Medulla oblongata (tissue), 1 donor: ENCODE measurements around the gene ZYG11A.
"Not testable (repeated sequence)": the region's sequence is repeated elsewhere in the genome, so short reads cannot be mapped to it uniquely, and the experiment has no call there.

Source experiments
- DNase-seq: peaks from one replicate; pipeline ENCODE4 v3.0.0-alpha.2; 2015; ENCODE audit errors: extremely low spot score

ZYG11A gene

DNA sequence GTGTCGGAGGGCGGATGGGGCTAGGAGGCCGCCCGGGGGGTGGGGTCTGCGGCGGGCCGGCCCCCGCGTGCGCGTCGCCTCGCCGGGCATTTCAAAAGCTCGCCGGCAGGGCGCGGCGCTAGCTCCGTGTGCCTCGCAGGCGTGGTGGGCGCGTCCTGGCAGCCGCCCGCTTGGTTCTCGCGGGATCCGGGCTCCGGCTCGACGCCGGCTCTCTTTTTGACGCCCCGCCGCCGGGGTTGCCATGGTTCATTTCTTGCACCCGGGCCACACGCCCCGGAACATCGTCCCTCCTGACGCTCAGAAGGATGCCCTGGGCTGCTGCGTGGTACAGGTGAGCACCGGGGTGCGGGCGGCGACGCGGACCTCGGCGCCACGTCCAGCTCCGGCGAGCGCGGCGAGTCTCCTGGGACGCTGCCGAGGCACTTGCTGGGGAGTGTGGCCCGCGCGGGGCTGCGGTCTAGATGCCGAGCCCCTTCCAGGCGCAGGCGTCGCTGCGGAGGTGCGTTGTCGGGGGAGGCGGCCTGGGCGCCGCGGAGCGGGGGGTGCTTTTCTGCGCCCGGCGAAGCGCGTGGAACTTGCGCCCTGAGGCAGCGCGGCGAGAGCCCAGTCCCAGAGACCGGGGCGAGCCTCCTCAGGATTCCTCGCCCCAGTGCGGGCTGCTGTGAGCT, at the start of gene ZYG11A:
Gene ZYG11A, plus strand, starts transcription at position 118 of the 668 bp plus-strand sequence. Its CDS starts 124 bp downstream, at position 242.
- DNase-seq = no peak

DNA sequence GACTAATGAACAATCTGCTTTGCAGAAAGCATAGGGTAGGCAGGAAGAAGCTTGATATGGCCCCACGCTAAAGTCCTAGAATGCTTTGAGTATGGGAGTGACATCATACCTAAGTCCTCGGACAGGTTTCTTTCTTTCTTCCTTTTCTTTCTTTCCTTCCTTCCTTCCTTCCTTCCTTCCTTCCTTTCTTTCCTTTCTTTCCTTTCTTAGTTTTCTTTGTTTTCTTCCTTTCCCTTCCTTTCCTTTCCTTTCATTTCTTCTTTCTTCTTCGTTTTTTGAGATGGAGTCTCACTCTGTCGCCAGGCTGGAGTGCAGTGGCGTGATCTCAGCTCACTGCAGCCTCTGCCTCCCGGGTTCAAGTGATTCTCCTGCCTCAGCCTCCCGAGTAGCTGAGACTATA, 48.8 kb upstream of the ZYG11A start:
- DNase-seq = not testable (repeated sequence)

DNA sequence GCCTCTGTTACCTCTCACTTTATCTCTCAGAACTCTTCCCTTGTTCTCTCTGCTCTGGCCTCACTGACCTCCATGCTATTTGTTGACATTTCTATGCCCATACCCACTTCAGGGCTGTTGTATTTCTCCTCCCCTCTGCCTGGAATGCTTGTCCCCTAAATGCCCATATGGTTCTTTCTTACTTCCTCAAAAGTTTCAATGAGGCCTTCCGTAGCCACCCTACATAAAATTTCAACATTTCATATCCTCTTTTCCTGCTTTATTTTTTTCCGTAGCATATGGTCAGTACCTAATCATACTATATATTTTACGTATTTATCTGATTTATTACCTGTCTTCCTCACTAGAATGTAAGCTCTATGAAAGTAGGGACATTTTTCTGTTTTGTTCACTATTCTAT, 47.1 kb upstream of the ZYG11A start:
- no peak for DNase-seq

DNA sequence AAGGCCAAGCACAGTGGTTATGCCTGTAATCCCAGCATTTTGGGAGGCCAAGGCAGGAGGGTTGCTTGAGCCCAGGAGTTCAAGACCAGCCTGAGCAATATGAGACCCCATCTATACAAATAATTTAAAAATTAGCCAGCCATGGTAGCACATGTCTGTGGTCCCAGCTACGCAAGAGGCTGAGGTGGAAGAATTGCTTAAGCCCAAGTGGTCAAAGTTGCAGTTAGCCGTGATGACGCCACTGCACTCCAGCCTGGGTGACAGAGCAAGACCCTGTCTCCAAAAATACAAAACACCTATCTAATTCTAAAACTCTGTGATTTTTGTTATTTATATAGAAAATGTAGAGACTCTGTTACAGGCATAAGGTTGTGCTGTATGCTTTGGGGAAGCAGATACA, 44.2 kb upstream of the ZYG11A start:
- no peak for DNase-seq

DNA sequence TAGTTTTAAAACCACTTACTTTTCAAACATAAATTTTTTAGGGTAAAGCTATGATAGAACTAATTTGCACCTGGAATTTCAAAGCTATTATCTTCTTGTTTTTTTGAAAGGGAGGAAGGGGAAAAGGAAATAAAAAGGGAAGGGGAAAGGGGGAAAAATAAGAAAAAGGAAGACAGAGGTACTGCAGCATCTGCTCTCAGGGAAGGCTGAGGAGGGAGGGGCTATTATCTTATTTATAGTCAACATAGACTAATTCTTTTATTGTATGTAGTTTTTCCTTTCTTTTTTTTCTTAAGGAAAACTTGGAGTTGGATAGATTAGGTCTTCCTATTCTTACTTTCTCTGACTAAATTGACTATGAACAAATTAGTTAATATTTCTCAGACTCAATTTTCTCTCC, 41.5 kb upstream of the ZYG11A start:
- DNase-seq = no peak

DNA sequence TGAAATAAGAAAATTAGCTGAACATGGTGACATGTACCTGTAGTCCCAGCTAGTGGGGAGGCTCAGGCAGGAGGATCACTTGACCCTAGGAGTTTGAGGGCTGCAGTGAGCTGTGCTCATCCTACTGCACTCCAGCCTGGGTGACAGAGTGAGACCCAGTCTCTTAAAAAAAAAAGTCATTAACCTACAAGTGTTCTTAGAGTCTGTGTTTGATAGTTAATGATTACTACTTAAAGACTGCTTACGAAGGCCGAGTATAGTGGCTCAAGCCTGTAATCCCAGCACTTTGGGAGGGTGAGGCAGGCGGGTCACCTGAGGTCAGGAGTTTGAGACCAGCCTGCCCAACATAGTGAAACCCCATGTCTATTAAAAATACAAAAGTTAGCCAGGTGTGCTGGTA, 38.5 kb upstream of the ZYG11A start:
- not testable (repeated sequence) for DNase-seq

DNA sequence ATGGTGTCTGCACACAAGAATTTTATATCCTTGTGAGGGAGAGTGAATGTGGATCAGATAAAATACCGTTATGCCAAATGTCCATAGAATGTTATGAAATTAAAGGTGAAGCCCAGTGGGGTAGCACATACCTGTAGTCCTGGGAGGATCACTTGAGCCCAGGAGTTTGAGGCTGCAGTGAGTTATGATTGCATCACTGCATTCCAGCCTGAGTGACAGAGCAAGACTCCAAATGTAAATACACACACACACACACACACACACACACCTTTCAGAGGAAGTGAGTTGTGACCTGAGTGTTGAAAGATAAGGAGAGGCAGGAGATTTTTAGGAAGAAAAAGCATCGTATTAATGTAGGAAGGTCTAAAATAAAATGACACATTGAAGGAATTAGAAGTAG, 28.1 kb upstream of the ZYG11A start:
- DNase-seq = no peak

DNA sequence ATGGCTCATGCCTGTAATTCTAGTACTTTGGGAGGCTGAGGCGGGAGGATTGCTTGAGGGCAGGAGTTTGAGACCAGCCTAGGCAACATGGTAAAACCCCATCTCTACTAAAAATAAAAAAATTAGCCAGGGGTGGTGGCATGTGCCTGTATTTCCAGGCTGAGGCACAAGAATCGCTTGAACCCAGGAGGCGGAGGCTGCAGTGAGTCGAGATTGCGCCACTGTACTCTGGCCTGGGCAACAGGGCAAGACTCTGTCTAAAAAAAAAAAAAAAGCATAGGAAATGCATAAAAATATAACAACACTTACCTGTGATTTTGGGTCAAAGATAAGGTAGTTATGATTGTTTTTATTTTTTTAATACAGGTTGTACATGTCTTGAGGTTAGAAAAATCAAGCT, 21.7 kb upstream of the ZYG11A start:
- not testable (repeated sequence) for DNase-seq

DNA sequence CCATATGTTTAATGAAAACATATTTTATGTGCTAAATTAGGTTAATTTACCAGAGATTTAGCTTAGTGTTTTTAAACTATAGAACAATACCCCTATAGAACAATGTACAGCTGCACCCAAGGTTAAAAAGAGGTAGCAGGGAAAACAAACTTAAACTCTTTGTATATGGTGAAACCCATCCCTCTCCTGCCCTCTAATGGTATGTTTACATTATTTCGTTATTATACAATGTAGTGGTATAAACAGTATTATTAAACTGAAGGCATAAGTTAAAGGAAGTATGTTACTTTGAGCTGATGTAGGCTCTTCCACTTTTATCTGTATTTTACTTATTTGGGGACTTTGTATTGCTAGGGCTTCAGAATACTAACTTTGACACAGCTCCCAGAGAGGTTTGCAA, 16.7 kb upstream of the ZYG11A start:
- no peak for DNase-seq

DNA sequence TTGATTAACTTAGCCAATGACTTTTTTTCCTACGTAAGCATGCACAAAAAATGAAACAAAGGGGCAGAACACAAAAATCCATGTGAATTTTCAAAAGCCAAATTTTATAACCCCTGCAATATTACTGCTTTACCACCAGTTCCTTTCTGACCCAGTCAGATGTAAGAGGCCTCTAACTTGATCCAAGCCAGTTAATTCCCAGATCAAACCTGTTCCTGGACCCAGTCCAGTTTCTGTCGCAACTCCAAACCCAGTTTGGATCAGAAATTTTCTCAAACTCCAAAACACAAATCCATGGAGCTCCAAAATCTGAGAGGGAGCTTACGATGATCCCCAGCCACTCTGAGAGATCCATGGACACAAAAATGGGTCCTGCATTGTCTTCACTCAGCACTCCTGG, 7.8 kb upstream of the ZYG11A start:
- DNase-seq = no peak

DNA sequence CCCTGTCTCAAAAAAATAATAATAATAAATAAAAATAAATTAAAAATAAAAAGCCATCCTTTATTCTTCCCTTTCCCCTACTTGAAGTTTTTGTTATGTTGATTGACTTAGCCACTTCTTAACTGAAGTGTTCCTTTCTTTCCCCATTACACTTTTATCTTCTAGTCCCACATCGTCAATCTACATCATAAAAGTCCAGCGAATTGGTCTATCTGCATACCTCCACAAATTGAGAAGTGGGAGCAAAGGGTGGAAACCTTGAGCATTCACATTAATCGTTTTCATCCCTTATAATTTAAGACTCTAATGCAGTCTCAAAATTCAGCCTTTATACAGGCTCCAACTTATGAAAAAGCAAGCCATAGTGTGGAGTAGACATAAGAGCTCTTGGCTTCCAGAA, 6.5 kb upstream of the ZYG11A start:
- no peak for DNase-seq

DNA sequence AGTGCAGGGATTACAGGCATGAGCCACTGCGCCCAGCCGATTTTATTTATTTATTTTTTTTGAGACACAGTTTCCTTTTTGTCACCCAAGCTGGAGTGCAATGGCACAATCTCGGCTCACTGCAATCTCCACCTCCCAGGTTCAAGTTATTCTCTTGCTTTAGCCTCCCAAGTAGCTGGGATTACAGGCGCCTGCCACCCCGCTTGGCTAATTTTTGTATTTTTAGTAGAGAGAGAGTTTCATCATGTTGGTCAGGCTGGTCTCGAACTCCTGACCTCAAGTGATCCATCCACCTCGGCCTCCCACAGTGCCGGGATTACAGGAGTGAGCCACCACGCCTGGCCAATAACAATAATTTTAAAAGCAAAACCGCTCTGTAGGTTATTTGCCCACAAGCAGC, 3.4 kb upstream of the ZYG11A start:
- DNase-seq = not testable (repeated sequence)

DNA sequence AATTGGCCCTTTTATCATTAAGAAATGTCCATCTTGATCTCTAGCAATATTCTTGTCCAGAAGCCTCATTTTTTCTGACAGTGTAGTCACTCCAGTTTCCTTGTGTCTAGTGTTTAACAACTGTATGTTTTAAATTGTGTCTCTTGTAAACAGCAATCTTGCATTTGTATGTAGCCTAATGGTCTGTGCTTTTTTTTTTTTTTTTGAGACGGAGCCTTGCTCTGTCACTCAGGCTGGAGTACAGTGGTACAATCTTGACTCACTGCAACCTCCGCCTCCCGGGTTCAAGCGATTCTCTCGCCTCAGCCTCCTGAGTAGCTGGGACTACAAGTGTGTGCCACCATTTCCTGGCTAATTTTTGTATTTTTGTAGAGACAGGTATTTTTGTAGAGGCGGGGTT, 2.6 kb downstream of the ZYG11A start:
- DNase-seq = not testable (repeated sequence)

DNA sequence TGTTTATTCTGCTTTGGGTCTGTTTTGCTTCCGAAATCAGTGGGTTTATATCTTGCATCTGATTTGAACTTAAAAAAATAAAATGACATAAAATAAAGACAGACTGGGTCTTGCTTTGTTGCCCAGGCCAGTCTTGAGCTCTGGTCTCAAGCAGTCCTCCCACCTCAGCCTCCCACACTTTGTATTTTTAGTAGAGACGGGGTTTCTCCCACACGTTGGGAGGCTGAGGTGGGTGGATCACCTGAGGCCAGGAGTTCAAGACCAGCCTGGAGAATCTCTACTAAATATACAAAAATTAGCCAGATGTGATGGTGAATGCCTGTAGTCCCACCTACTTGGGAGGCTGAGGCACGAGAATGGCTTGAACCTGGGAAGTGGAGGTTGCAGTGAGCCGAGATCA, 5.9 kb downstream of the ZYG11A start:
- DNase-seq = no peak

DNA sequence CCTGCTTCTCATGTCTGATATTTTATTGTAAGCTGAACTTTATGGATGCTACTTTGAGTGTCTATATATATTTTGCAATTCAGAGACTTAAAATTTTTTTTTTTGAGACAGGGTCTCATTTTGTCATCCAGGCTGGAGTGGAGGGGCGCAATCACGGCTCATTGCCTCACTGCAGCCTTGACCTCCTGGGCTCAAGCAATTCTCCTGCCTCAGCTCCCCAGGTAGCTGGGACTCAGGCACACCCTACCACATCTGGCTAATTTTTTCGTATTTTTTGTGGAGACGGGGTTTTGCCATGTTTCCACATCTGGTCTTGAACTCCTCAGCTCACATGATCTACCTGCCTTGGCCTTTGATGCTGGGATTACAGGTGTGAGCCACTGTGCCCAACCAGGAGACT, 8.4 kb downstream of the ZYG11A start:
- DNase-seq = no peak

DNA sequence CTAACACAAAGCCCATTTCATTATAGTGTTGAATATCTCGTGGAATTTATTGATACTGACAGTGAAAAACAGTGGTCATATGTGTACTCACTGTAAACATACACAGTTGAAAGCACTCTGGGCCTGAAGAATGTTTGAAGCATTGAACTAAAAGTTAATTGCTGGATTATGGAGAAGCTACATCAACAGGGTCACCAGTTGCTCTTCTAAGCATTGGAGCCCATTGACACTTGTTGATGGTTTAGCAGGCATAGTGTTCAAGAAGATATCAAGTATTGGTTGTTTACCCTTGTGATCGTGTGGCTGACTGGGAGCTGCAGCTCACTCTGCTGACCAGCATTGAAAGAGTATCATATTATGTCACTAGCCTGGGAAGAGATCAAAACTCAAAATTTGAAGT, 10.3 kb downstream of the ZYG11A start:
- no peak for DNase-seq

DNA sequence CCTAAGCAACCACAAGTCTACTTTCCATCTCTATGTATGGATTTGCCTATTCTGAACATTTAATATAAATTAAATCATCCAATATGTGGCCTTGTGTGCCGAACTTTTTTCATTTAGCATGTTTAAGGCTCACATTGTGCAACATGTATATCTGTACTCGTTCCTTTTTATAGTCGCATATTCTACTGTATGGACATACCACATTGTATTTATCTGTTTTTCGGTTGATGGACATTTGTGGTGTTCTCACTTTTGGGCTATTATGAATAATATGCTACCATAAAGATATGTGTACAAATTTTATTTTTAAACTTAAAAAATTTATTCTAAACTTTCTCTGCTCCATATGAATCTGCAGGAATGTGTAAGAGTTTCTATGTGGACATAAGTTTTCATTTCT, 13.0 kb downstream of the ZYG11A start:
- DNase-seq = no peak

DNA sequence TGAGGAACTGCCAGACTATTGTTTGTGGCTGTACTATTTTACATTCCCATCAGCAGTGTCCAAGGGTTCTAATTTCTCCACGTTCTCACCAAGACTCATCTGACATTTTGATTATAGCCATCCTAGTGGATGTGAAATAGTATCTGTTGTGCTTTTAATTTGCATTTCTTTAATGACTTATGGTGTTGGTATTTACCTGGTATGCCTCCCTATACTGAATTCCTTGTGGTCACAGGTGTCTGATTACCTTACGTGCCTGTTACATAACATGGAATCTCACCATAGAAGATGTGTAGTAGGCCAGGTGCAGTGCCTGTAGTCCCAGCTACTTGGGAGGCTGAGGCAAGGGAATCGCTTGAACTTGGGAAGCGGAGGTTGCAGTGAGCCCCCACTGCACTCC, 13.5 kb downstream of the ZYG11A start:
- DNase-seq = no peak

DNA sequence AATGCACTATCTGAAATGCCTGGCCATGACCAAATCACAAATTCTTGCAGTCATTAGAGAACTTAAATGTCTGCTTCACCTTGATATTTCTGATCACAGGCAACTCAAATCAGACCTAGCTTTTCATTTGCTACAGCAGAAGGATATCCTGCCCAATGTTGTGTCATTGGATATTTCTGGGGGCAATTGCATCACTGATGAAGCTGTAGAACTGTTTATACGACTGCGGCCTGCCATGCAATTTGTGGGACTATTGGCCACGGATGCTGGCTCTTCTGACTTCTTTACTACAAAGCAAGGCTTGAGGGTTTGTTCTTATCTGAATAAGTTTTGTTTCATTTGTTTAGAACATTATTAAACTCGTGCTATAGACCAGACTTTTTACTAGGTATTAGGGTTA, 14.9 kb downstream of the ZYG11A start:
- no peak for DNase-seq

DNA sequence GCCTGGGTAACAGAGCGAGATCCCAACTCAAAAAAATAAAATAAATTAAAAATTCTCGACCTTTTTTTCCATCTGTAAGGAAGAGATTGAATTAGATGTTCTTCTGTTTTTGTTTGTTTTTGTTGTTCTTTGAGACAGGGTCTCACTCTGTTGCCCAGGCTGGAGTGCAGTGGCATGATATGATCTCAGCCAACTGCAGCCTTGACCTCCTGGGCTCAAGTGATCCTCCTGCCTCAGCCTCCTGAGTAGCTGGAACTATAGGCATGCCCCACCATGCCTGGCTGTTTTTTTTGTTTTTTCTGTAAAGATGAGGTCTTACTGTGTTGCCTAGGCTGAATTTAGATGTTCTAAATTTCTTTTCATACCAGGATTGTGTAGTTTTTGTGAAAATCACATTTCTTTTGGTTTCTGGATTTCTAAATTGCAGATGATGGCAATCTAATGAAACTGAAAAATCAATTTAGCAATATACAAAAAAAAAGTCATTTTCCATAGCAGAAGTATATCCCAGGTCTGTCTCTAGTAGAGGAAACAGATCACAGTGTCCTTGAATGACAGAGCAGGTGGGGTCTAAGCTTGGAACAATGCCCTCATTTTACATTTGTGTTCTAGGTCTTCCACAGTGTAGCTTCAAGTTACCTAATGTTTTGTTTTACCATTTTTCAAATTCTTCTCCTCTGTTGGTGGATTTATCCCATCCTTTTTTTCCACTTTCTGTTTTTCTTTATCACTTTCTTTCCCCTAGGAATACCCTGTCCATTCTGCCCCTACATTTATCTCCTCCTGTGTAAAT, 20.3 kb downstream of the ZYG11A start:
- DNase-seq = no peak

DNA sequence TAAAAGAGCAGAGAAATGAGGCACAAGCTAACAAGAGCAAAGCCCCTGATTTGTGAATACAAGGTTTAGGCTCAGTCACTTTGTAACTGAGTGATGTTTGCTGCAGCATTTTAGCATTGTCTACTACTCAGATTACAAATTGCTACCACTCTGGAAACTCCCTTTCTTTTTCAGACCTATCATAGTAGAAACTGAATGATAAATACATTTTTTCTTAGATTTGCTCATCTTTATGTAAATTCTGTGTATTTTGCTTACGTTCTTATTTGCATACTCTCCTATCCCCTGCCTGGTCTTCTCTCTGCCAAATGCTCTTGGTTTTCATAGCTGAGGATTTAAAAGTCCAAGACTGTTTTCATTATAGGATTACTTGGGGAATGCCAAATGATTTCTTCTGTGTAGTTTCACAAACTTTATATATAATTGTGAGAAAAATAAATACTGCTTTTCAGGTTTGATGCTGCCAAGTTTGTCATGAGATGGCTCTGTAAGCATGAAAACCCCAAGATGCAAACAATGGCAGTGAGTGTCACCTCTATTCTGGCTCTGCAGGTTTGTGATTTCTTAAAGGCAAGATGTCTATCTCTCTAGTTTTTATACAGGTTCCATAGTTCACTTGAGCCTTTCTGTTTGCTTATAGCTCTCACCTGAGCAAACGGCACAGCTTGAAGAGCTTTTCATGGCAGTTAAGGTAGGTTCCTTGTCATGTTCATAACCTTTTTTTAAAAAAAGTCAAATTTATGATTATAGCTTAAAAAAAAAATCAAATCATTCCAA, 24.7 kb downstream of the ZYG11A start:
- DNase-seq = no peak

DNA sequence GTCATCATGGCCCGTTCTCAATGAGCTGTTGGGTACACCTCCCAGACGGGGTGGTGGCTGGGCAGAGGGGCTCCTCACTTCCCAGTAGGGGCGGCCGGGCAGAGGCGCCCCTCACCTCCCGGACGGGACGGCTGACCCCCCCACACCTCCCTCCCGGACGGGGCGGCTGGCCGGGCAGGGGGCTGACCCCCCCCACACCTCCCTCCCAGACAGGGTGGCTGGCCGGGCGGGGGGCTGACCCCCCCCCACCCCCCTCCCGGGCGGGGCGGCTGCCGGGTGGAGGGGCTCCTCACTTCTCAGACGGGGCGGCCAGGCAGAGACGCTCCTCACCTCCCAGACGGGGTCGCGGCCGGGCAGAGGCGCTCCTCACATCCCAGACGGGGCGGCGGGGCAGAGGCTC, 27.2 kb downstream of the ZYG11A start:
- DNase-seq = not testable (repeated sequence)

DNA sequence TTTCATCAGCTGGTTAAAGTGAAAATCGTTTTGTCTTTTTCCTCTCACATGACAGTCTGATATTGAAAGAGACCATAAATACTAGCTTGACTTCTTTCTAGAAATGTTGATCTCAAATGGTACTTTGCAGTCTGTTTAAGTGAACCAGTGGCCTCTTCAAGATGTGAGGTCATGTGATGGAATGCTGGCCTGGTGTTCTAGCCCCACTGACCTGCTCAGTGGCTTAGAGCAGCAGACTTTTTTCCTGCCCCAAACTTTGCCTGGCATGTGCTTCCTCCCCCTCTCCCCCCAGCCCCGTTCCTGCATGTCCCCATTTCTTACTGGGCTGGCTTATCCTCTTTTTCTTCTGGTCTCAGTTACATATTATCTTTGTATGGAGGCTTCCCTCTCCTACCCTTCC, 34.3 kb downstream of the ZYG11A start:
- no peak for DNase-seq
